GM23248 (cell line): ENCODE measurements around the gene RICTOR. TPM values are rescaled to one million over a fixed set of nuclear protein-coding genes. Genes with fewer than 3 reads are reported as not detected.
A peak's percentile ranks its signal among the peaks of the same experiment; 100 is the strongest.
"Not testable (repeated sequence)": the region's sequence is repeated elsewhere in the genome, so short reads cannot be mapped to it uniquely, and the experiment has no call there.

ENCODE experiments used
- DNase-seq: peaks from one replicate; pipeline ENCODE4 v3.0.0-alpha.2; 2015
- H2AFZ ChIP-seq: fragments of 200-600 bp; sonication (generic); 2 replicates; pipeline ENCODE4 v1.6.1; 2016; ENCODE audit warnings: antibody characterized with exemption
- H3F3A ChIP-seq: fragments of 200-600 bp; sonication (generic); 2 replicates; pipeline ENCODE4 v1.6.1; 2016; ENCODE audit warnings: mild to moderate bottlenecking, antibody characterized with exemption, mixed run types; ENCODE audit not compliant: insufficient read depth
- H3K27ac ChIP-seq: fragments of 200-600 bp; sonication (generic); 2 replicates; pipeline ENCODE4 v1.5.1; 2016; ENCODE audit warnings: mild to moderate bottlenecking
- H3K27me3 ChIP-seq: fragments of 200-600 bp; sonication (generic); replicated peaks from 2 replicates; pipeline ENCODE4 v1.6.1; 2016; ENCODE audit warnings: mild to moderate bottlenecking; ENCODE audit not compliant: insufficient read depth
- H3K36me3 ChIP-seq: fragments of 200-600 bp; sonication (generic); 2 replicates; pipeline ENCODE4 v1.6.1; 2016; ENCODE audit warnings: low read depth, mild to moderate bottlenecking
- H3K4me1 ChIP-seq: fragments of 200-600 bp; sonication (generic); 2 replicates; pipeline ENCODE4 v1.6.1; 2016; ENCODE audit warnings: mild to moderate bottlenecking; ENCODE audit not compliant: insufficient read depth
- H3K4me2 ChIP-seq: fragments of 200-600 bp; sonication (generic); one replicate; pipeline ENCODE4 v1.6.1; 2016; ENCODE audit warnings: mild to moderate bottlenecking; ENCODE audit not compliant: unreplicated experiment
- H3K4me3 ChIP-seq: fragments of 200-600 bp; sonication (generic); 2 replicates; pipeline ENCODE4 v1.5.1; 2016; ENCODE audit warnings: mild to moderate bottlenecking
- H3K79me2 ChIP-seq: fragments of 200-600 bp; sonication (generic); 2 replicates; pipeline ENCODE4 v1.6.1; 2016; ENCODE audit warnings: mild to moderate bottlenecking; ENCODE audit not compliant: insufficient read depth
- H3K9ac ChIP-seq: fragments of 200-600 bp; sonication (generic); 2 replicates; pipeline ENCODE4 v1.6.1; 2016; ENCODE audit warnings: mild to moderate bottlenecking
- H3K9me2 ChIP-seq: fragments of 200-600 bp; sonication (generic); 2 replicates; pipeline ENCODE4 v1.6.1; 2016; ENCODE audit warnings: mixed run types, mild to moderate bottlenecking, moderate library complexity; ENCODE audit not compliant: insufficient read depth
- H3K9me3 ChIP-seq: fragments of 200-600 bp; sonication (generic); one replicate; pipeline ENCODE4 v1.6.1; 2017; ENCODE audit warnings: low read depth
- H4K20me1 ChIP-seq: fragments of 200-600 bp; sonication (generic); 2 replicates; pipeline ENCODE4 v1.6.0; 2016; ENCODE audit not compliant: insufficient read depth
- EZH2 ChIP-seq: fragments of 200-600 bp; sonication (generic); IDR thresholded peaks from 2 replicates; pipeline ENCODE4 v1.6.1; 2018; ENCODE audit warnings: antibody characterized with exemption, mild to moderate bottlenecking; ENCODE audit not compliant: insufficient read depth, poor library complexity, severe bottlenecking
- EZH2phosphoT487 ChIP-seq: fragments of 200-600 bp; sonication (generic); IDR thresholded peaks from 2 replicates; pipeline ENCODE4 v1.6.1; 2018; ENCODE audit warnings: antibody characterized with exemption, moderate library complexity, mild to moderate bottlenecking, low read depth; ENCODE audit not compliant: insufficient read depth
- WGBS, 2 experiments: methylation state at CpG; one replicate each; pipeline ENCODE4 v1.1.6; 2015 to 2017; ENCODE audit warnings: low lambda C conversion rate in 2 of 2, low coverage in 1 of 2; ENCODE audit errors: missing lambda C conversion rate in 2 of 2; 5-methylcytosine and 5-hydroxymethylcytosine counted together
- in situ Hi-C: fragments of 300-500 bp; cut with MboI; formaldehyde crosslinking; loops from 2 replicates; pipeline ENCODE4 v1.15.0; 2020
- polyA plus RNA-seq: library from polyadenylated mRNA; unstranded; fragments of >200 nt; fragmentation: Nextera tagmentation; extraction: Ambion mirVana; gene quantifications from 2 replicates; pipeline ENCODE4 v1.2.1, GENCODE V29; 2016
- total RNA-seq: library from RNA; depleted of rRNA; stranded (reverse); fragments of >200 nt; shearing (Covaris generic); gene quantifications from 2 replicates; pipeline ENCODE4 v1.2.3, GENCODE V29; 2014

The RICTOR gene
- total and polyA plus RNA-seq, 2 experiments from 2014 or later: 5.7 to 12.5 TPM

DNA sequence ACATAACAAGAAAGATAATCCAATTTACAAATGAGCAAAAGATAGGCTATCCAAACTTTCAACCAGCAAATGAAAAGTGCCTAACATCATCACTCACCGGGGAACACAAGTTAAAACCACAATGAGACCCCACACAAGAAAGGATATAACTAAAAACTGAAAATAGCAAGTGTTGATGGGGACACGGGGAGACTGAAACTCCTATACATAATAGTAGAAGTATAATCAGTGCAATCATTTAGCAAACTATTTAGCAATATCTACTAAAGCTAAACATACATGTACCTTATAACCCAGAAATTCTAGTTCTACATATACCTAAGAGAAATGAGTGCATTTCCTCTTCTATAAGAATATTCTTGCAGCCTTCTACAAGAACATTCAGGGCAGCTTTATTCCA, 72.5 kb downstream of the RICTOR start:
- no peaks in the 10 kb centered on the region for H4K20me1 ChIP-seq
- WGBS, 2 experiments: 97% methylated on average over 2 of the region's 2 CpGs
- in situ Hi-C loops: no loop called here
- H3K9me3 ChIP-seq: no peaks in the 10 kb centered on the region
- no peak overlapping the region for H3K27ac ChIP-seq
- no peaks in the 10 kb centered on the region for H3K9me2 ChIP-seq
- H3K36me3 ChIP-seq: peaks cover 6% of the 10 kb centered on the region
- H3K4me2 ChIP-seq: no peak overlapping the region
- no peak overlapping the region for H2AFZ ChIP-seq
- H3K4me1 ChIP-seq: no peaks in the 10 kb centered on the region
- H3K4me3 ChIP-seq: no peak overlapping the region
- no peak for DNase-seq
- TF ChIP-seq EZH2 (no peak), EZH2phosphoT487 (no peak)
- H3K27me3 ChIP-seq: no peaks in the 10 kb centered on the region
- H3K79me2 ChIP-seq: peaks cover 40% of the 10 kb centered on the region
- H3F3A ChIP-seq: no peaks in the 10 kb centered on the region
- H3K9ac ChIP-seq: no peak overlapping the region

DNA sequence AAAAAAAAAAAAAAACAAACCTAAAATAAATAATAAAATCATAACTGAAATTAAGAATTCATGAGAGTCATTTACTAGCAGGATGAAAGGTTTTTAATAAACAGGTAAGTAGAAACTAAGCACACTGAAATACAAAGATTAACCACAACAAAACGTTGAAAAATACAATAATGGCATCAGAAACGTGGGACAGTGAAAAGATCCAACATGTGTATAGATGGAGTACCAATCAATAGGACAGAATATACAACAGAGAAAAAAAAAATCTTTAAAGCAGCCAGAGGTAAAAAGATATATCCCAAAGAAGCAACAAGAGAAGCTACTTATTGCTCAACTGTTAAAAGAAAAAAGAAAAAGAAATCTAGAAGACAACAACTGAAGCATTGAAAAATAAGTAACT, 75.2 kb downstream of the RICTOR start:
- Histone ChIP-seq H3F3A (0 out of 2 replicates have a peak, but pooled peaks cover 6% of the 10 kb centered on the region), H3K9me2 (no peaks in the 10 kb centered on the region), H3K4me2 (no peak overlapping the region), H3K4me1 (no peaks in the 10 kb centered on the region), H3K4me3 (no peak overlapping the region), H4K20me1 (no peaks in the 10 kb centered on the region), H3K27ac (no peak overlapping the region), H2AFZ (no peak overlapping the region), H3K9ac (no peak overlapping the region), H3K9me3 (no peaks in the 10 kb centered on the region), H3K27me3 (no peaks in the 10 kb centered on the region), H3K36me3 (peaks cover 6% of the 10 kb centered on the region), H3K79me2 (peaks cover 46% of the 10 kb centered on the region)
- DNase-seq: no peak
- WGBS, 2 experiments: 97 to 100% methylated on average over 2 of the region's 2 CpGs
- TF ChIP-seq EZH2 (no peak), EZH2phosphoT487 (no peak)
- in situ Hi-C loops: loop anchor here (25.0 kb wide), 1 partner anchor 288 kb away; no protein-coding TSS in a partner anchor

DNA sequence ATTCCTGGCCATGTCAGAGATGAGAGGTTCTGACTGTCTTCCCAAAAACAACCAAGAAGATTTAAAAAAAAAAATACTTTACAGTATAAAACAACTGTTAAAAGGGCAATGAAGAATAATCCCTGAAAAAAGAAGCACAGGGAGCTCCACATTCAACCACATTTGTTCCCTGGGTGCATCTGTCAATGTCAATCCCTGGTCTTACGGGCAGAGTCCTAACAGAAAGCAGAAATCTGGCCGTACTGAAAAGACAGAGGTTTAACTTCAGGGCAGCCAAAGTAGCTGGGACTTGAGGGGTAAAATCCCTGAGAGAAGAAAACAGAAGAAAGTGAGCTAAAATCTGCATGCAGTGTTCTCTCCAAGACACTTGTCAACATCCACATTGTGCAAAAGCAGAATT, 76.6 kb downstream of the RICTOR start:
- Histone ChIP-seq H3K79me2 (peaks cover 53% of the 10 kb centered on the region), H3K4me1 (no peaks in the 10 kb centered on the region), H3K9me3 (no peaks in the 10 kb centered on the region), H3K27me3 (no peaks in the 10 kb centered on the region), H3K36me3 (peaks cover 6% of the 10 kb centered on the region), H3K4me2 (no peak overlapping the region), H3K27ac (no peak overlapping the region), H3K4me3 (no peak overlapping the region), H3K9ac (no peak overlapping the region), H4K20me1 (no peaks in the 10 kb centered on the region), H2AFZ (no peak overlapping the region), H3K9me2 (no peaks in the 10 kb centered on the region), H3F3A (0 out of 2 replicates have a peak, but pooled peaks cover 6% of the 10 kb centered on the region)
- DNase-seq: no peak
- WGBS, 2 experiments: 91 to 93% methylated on average over 2 of the region's 2 CpGs
- TF ChIP-seq EZH2phosphoT487 (no peak), EZH2 (no peak)
- in situ Hi-C loops: loop anchor here (25.0 kb wide), 1 partner anchor 290 kb away; no protein-coding TSS in a partner anchor

DNA sequence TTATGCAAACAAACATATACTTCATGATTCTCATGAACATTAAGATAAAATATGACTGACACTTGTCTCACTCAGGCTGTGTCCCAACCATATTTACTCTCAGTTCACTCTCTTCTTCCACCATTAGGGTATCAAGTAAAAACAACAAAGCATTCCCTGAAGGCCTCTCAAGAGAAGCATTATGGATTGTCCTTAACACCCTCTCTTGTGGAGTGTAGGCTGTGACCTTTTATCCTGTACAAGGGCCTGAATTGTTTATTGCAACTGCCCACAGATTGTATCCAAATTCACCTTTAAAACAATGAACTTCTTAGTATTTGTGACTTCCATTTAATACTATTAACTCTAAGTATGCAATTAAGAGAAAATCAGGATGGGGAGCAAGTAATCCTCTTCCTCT, 78.1 kb downstream of the RICTOR start:
- Histone ChIP-seq H3K79me2 (peaks cover 52% of the 10 kb centered on the region), H3K27me3 (no peaks in the 10 kb centered on the region), H4K20me1 (no peaks in the 10 kb centered on the region), H3K9ac (no peak overlapping the region), H2AFZ (no peak overlapping the region), H3K36me3 (peaks cover 6% of the 10 kb centered on the region), H3K4me1 (no peaks in the 10 kb centered on the region), H3K27ac (no peak overlapping the region), H3K9me2 (no peaks in the 10 kb centered on the region), H3K9me3 (no peaks in the 10 kb centered on the region), H3K4me2 (no peak overlapping the region), H3F3A (0 out of 2 replicates have a peak, but pooled peaks cover 6% of the 10 kb centered on the region), H3K4me3 (no peak overlapping the region)
- no peak for TF ChIP-seq EZH2phosphoT487
- no peak for TF ChIP-seq EZH2
- in situ Hi-C loops: loop anchor here (25.0 kb wide), 1 partner anchor 291 kb away; no protein-coding TSS in a partner anchor
- no peak for DNase-seq

DNA sequence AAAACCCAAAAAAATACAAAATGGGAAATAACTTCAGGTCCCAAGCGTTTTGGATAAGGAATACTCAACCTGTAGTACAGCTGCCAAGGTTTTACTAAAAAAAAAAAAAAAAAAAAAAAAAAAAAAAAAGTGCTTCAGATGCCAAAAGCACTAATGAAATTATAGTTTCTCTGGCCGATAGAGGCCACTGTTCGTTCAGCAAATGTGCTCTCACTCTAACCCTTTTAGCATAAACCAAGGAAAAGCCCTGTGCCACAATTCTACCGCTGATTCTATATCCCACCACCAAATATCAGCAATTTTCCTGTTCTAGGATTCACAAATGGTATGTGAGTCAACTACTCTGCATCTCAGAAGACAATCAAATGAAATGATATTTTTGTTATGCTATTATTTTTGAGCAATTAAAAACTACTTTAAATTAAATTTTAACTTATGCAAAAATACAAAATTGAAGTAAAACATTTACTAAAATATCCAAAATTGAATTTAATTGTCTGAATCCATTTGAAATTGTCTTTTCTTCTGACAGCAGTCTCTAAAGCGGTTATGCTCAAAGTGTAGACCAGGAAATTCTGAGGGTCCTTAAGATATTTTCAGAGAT, 79.8 kb downstream of the RICTOR start:
- H4K20me1 ChIP-seq: no peaks in the 10 kb centered on the region
- H3K4me3 ChIP-seq: no peak overlapping the region
- H3F3A ChIP-seq: 0 out of 2 replicates have a peak, but pooled peaks cover 6% of the 10 kb centered on the region
- peaks cover 9% of the 10 kb centered on the region for H3K36me3 ChIP-seq
- peak; percentile 83 for DNase-seq
- H3K4me1 ChIP-seq: no peaks in the 10 kb centered on the region
- no peaks in the 10 kb centered on the region for H3K27me3 ChIP-seq
- TF ChIP-seq EZH2: no peak
- TF ChIP-seq EZH2phosphoT487: no peak
- no peaks in the 10 kb centered on the region for H3K9me2 ChIP-seq
- peaks cover 42% of the 10 kb centered on the region for H3K79me2 ChIP-seq
- no peak overlapping the region for H3K9ac ChIP-seq
- H3K27ac ChIP-seq: no peak overlapping the region
- in situ Hi-C loops: loop anchor here (25.0 kb wide), 1 partner anchor 293 kb away; no protein-coding TSS in a partner anchor
- H3K4me2 ChIP-seq: no peak overlapping the region
- WGBS, 2 experiments: 26 to 27% methylated on average over 5 of the region's 5 CpGs
- H3K9me3 ChIP-seq: no peaks in the 10 kb centered on the region
- H2AFZ ChIP-seq: no peak overlapping the region

DNA sequence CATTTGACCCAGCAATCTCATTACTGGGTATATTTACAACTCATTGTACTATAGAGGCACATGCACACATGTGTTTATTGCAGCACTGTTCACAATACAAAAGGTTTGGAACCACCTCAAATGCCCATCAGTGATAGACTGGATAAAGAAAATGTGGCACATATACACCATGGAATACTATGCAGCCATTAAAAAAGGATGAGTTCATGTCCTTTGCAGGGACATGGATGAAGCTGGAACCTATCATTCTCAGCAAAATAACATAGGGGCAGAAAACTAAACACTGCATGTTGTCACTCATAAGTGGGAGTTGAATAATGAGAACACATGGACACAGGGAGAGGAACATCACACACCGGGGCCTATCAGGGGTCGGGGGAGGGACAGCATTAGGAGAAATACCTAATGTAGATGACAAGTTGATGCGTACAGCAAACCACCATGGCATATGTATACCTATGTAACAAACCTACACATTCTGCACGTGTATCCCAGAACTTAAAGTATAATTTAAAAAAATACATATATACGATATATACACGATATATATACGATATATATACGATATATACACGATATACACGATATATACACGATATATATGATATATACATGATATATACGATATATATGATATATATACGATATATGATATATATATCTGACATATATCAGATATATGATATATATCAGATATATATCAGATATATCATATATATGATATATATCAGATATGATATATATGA, 84.1 kb downstream of the RICTOR start:
- not testable (repeated sequence) for H3F3A ChIP-seq, H3K27ac ChIP-seq, H3K27me3 ChIP-seq, H4K20me1 ChIP-seq, H2AFZ ChIP-seq, H3K4me3 ChIP-seq, H3K4me1 ChIP-seq, H3K9ac ChIP-seq, H3K9me3 ChIP-seq, H3K4me2 ChIP-seq, DNase-seq, H3K9me2 ChIP-seq
- H3K79me2 ChIP-seq: peaks cover 53% of the 10 kb centered on the region
- in situ Hi-C loops: loop anchor here (25.0 kb wide), 1 partner anchor 297 kb away; no protein-coding TSS in a partner anchor
- peaks cover 15% of the 10 kb centered on the region; the same call in 1 of the 2 replicates for H3K36me3 ChIP-seq
- 95 to 96% methylated on average over 13 of the region's 13 CpGs for WGBS, 2 experiments
